ENCODE results near the gene CUX1.

GRCh38 chr7:101866328-101866727 lies 48.9 kb downstream of the CUX1 start:
- TF ChIP-seq CTCF (IDR thresholded peaks at IDR 0.05), result no peak
- TF ChIP-seq POLR2A (IDR thresholded peaks at IDR 0.05), result no peak
